ENCODE measurements around the gene SMC1B. TPM values are rescaled to one million over a fixed set of nuclear protein-coding genes. Genes with fewer than 3 reads are reported as not detected.

Gene SMC1B
- total RNA-seq, 3 donors from 2014 or later (not counting 1 experiment from before 2014, with no cell fraction given) = 0.07 to 0.09 TPM; not detected in 1

- H3K27me3 ChIP-seq (ENCODE audit: control insufficient read depth, insufficient read depth, low read length) = no peaks in the 10 kb centered on the region
- ATAC-seq (no peak), DNase-seq (no peak)
- intact Hi-C loops (cut with micrococcal nuclease) = no loop called here
- Mint-ChIP-seq H3K27ac (no peak overlapping the region), H3K27me3 (ENCODE audit: low read depth in 2 of 2) (no peaks in the 10 kb centered on the region), H3K36me3 (no peaks in the 10 kb centered on the region), H3K4me1 (peaks cover 5 to 8% of the 10 kb centered on the region in 2 donors), H3K9me3 (no peaks in the 10 kb centered on the region), H3K4me3 (no peak overlapping the region)
- no peak overlapping the region for H3K4me3 ChIP-seq (ENCODE audit: low read length)
- no peaks in the 10 kb centered on the region for H3K9me3 ChIP-seq (ENCODE audit: control insufficient read depth, insufficient read depth, low read length)
- peaks cover 16% of the 10 kb centered on the region for H3K4me1 ChIP-seq (ENCODE audit: control insufficient read depth, insufficient read depth, low read length)
- TF ChIP-seq CTCF (IDR thresholded peaks at IDR 0.05) = no peak
- H3K36me3 ChIP-seq (ENCODE audit: control insufficient read depth, insufficient read depth, low read length) = no peaks in the 10 kb centered on the region
- 96% methylated on average over 16 of the region's 16 CpGs for WGBS (ENCODE audit: insufficient coverage)
- H3K27ac ChIP-seq (ENCODE audit: low read length) = no peak overlapping the region
Measured at GRCh38 chr22:45418056-45418769, 4.8 kb upstream of the SMC1B start.

GRCh38 chr22:45413013-45413367, 409 bp downstream of the SMC1B start:
- peak overlapping the region; percentile 63 for H3K4me3 ChIP-seq (ENCODE audit: low read length)
- WGBS (ENCODE audit: insufficient coverage) = 88% methylated on average over 27 of the region's 27 CpGs
- Mint-ChIP-seq H3K27ac (peak overlapping the region in 1 of 2 donors; percentile 88), H3K36me3 (no peaks in the 10 kb centered on the region), H3K9me3 (no peaks in the 10 kb centered on the region), H3K4me3 (peak overlapping the region; percentile 74), H3K27me3 (ENCODE audit: low read depth in 2 of 2) (no peaks in the 10 kb centered on the region), H3K4me1 (peaks cover 5 to 12% of the 10 kb centered on the region in 2 donors)
- intact Hi-C loops (cut with micrococcal nuclease) = no loop called here
- H3K36me3 ChIP-seq (ENCODE audit: control insufficient read depth, insufficient read depth, low read length) = no peaks in the 10 kb centered on the region
- H3K27ac ChIP-seq (ENCODE audit: low read length) = no peak overlapping the region
- DNase-seq (no peak), ATAC-seq (peak in 1 of 3 donors; percentile 3)
- peaks cover 15% of the 10 kb centered on the region for H3K4me1 ChIP-seq (ENCODE audit: control insufficient read depth, insufficient read depth, low read length)
- TF ChIP-seq CTCF (IDR thresholded peaks at IDR 0.05) = no peak
- H3K9me3 ChIP-seq (ENCODE audit: control insufficient read depth, insufficient read depth, low read length) = no peaks in the 10 kb centered on the region
- no peaks in the 10 kb centered on the region for H3K27me3 ChIP-seq (ENCODE audit: control insufficient read depth, insufficient read depth, low read length)

DNA sequence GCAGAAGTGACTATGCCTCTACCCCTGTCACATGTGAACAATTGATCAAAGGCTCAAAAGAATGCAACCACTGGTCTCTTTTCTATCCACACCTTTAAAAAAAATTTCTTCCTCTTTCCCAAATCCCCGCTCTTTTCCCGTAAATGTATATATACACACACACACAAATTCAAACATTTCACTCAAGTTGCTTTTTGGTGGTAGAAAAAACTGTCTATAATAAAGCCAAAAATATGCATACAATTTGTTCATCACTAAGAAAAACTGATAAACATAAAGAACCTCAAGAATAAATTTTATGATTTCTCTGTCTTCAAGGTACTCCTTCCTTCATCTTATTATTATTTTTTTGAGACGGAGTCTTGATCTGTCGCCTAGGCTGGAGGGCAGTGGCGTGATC, 5.6 kb downstream of the SMC1B start:
- Mint-ChIP-seq H3K9me3 (no peaks in the 10 kb centered on the region), H3K4me3 (no peak overlapping the region), H3K27me3 (ENCODE audit: low read depth in 2 of 2) (no peaks in the 10 kb centered on the region), H3K27ac (no peak overlapping the region), H3K4me1 (peaks cover 0 to 4% of the 10 kb centered on the region in 2 donors), H3K36me3 (no peaks in the 10 kb centered on the region)
- H3K27me3 ChIP-seq (ENCODE audit: control insufficient read depth, insufficient read depth, low read length) = no peaks in the 10 kb centered on the region
- H3K27ac ChIP-seq (ENCODE audit: low read length) = no peak overlapping the region
- no peak for ATAC-seq
- intact Hi-C loops (cut with micrococcal nuclease) = no loop called here
- H3K4me1 ChIP-seq (ENCODE audit: control insufficient read depth, insufficient read depth, low read length) = peaks cover 3% of the 10 kb centered on the region
- no peak overlapping the region for H3K4me3 ChIP-seq (ENCODE audit: low read length)
- H3K36me3 ChIP-seq (ENCODE audit: control insufficient read depth, insufficient read depth, low read length) = no peaks in the 10 kb centered on the region
- no peaks in the 10 kb centered on the region for H3K9me3 ChIP-seq (ENCODE audit: control insufficient read depth, insufficient read depth, low read length)
- TF ChIP-seq CTCF (IDR thresholded peaks at IDR 0.05) = no peak
- WGBS (ENCODE audit: insufficient coverage) = 94% methylated on average over 4 of the region's 5 CpGs
- DNase-seq = no peak

DNA sequence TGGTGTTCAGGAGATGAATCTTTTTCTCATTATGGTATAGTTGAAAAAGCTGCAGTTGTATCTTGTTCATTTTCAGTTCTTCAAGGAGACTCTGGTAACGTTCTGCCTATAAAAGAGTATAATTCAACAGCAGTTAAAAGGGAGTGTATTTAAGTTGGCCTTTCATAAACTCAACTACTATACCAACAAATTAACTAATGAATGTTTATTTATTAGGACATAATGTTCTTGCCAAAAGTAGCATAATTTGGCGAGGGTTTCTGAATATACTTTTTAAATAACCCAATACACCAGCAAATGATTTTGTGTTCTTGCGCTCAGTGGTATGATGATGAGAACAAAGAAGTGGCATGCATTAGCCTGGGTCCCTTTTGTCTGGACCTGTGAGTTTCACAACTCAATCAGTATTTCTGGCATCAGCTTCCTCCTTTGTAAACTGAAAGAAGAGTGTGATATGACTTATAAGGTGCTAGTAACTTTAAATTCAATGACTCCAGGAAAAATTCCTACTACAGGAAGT, 10.9 kb downstream of the SMC1B start:
- Mint-ChIP-seq H3K27ac (no peak overlapping the region), H3K4me3 (no peak overlapping the region), H3K27me3 (ENCODE audit: low read depth in 2 of 2) (no peaks in the 10 kb centered on the region), H3K9me3 (no peaks in the 10 kb centered on the region), H3K36me3 (no peaks in the 10 kb centered on the region), H3K4me1 (no peaks in the 10 kb centered on the region)
- no peak for ATAC-seq
- no peak overlapping the region for H3K4me3 ChIP-seq (ENCODE audit: low read length)
- H3K27me3 ChIP-seq (ENCODE audit: control insufficient read depth, insufficient read depth, low read length) = no peaks in the 10 kb centered on the region
- no peak overlapping the region for H3K27ac ChIP-seq (ENCODE audit: low read length)
- no peak for DNase-seq
- no CpG with 5 or more reads among the region's 3 CpGs for WGBS (ENCODE audit: insufficient coverage)
- no peaks in the 10 kb centered on the region for H3K4me1 ChIP-seq (ENCODE audit: control insufficient read depth, insufficient read depth, low read length)
- no peaks in the 10 kb centered on the region for H3K36me3 ChIP-seq (ENCODE audit: control insufficient read depth, insufficient read depth, low read length)
- TF ChIP-seq CTCF (IDR thresholded peaks at IDR 0.05) = no peak
- intact Hi-C loops (cut with micrococcal nuclease) = no loop called here
- no peaks in the 10 kb centered on the region for H3K9me3 ChIP-seq (ENCODE audit: control insufficient read depth, insufficient read depth, low read length)
